Astrocyte (in vitro differentiated cells and primary cell): ENCODE measurements around the gene LRRC10B. TPM values are rescaled to one million over a fixed set of nuclear protein-coding genes. Genes with fewer than 3 reads are reported as not detected.
"Not testable (repeated sequence)": the region's sequence is repeated elsewhere in the genome, so short reads cannot be mapped to it uniquely, and the experiment has no call there.

ENCODE experiments used
- DNase-seq: peaks from one replicate; pipeline ENCODE4 v3.0.0-alpha.2; 2010; ENCODE audit warnings: low read depth
- FAIRE-seq: peaks from 2 replicates; lab custom pipeline; 2011; peaks lifted over from hg19 to GRCh38; lab: Jason Lieb, UNC
- H2AFZ ChIP-seq: 2 replicates; pipeline ENCODE4 v1.6.0; 2012; ENCODE audit warnings: low read depth, low read length, inconsistent platforms
- H3K27ac ChIP-seq: 2 replicates; pipeline ENCODE4 v1.5.1; 2011; ENCODE audit warnings: low read depth, low read length, inconsistent platforms
- H3K27me3 ChIP-seq: 2 replicates; pipeline ENCODE4 v1.6.0; 2011; ENCODE audit warnings: low read length, inconsistent platforms; ENCODE audit not compliant: insufficient read depth
- H3K36me3 ChIP-seq: 2 replicates; pipeline ENCODE4 v1.5.1; 2011; ENCODE audit warnings: low read length, inconsistent platforms; ENCODE audit not compliant: insufficient read depth
- H3K4me1 ChIP-seq: 2 replicates; pipeline ENCODE4 v1.5.1; 2011; ENCODE audit warnings: low read length, inconsistent platforms; ENCODE audit not compliant: insufficient read depth
- H3K4me2 ChIP-seq: 2 replicates; pipeline ENCODE4 v1.6.0; 2012; ENCODE audit warnings: low read length, inconsistent platforms
- H3K4me3 ChIP-seq: 2 replicates; pipeline ENCODE4 v1.5.1; 2011; ENCODE audit warnings: low read depth, mild to moderate bottlenecking, low read length, inconsistent platforms; ENCODE audit not compliant: insufficient read depth
- H3K79me2 ChIP-seq: 2 replicates; pipeline ENCODE4 v1.6.0; 2012; ENCODE audit warnings: mild to moderate bottlenecking, low read length, inconsistent platforms; ENCODE audit not compliant: insufficient read depth
- H3K9ac ChIP-seq: 2 replicates; pipeline ENCODE4 v1.6.0; 2012; ENCODE audit warnings: mild to moderate bottlenecking, low read length, inconsistent platforms
- H3K9me3 ChIP-seq: 2 replicates; pipeline ENCODE4 v1.5.1; 2012; ENCODE audit warnings: low read depth, mild to moderate bottlenecking, low read length, inconsistent platforms; ENCODE audit not compliant: insufficient read depth
- H4K20me1 ChIP-seq: 2 replicates; pipeline ENCODE4 v1.6.0; 2012; ENCODE audit warnings: low read length, inconsistent platforms; ENCODE audit not compliant: insufficient read depth
- H3K27ac Mint-ChIP-seq: one replicate; pipeline ENCODE4 v1.8.0; 2021; ENCODE audit warnings: mild to moderate bottlenecking, mixed read lengths; ENCODE audit not compliant: unreplicated experiment
- H3K27me3 Mint-ChIP-seq: one replicate; pipeline ENCODE4 v1.8.0; 2021; ENCODE audit warnings: low read depth, mixed read lengths; ENCODE audit not compliant: unreplicated experiment
- H3K36me3 Mint-ChIP-seq: one replicate; pipeline ENCODE4 v1.8.0; 2021; ENCODE audit warnings: low read depth, mixed read lengths; ENCODE audit not compliant: unreplicated experiment
- H3K4me1 Mint-ChIP-seq: one replicate; pipeline ENCODE4 v1.8.0; 2021; ENCODE audit warnings: low read depth, mixed read lengths; ENCODE audit not compliant: unreplicated experiment
- H3K4me3 Mint-ChIP-seq: one replicate; pipeline ENCODE4 v1.8.0; 2021; ENCODE audit warnings: mild to moderate bottlenecking, moderate library complexity, mixed read lengths; ENCODE audit not compliant: unreplicated experiment
- H3K9me3 Mint-ChIP-seq: one replicate; pipeline ENCODE4 v1.8.0; 2021; ENCODE audit warnings: mild to moderate bottlenecking, mixed read lengths; ENCODE audit not compliant: unreplicated experiment
- EZH2 ChIP-seq: IDR thresholded peaks from 2 replicates; pipeline ENCODE4 v1.6.1; 2012; ENCODE audit warnings: mild to moderate bottlenecking, low read length, inconsistent platforms; ENCODE audit not compliant: insufficient read depth
- total RNA-seq: library from RNA; stranded (reverse); gene quantifications from 2 replicates; pipeline ENCODE4 v1.2.1, GENCODE V29; 2021
- TF ChIP-seq, protein P1 (sequence below): IDR thresholded peaks from 2 replicates; pipeline ENCODE4 v1.5.1; 2011; ENCODE audit warnings: low read depth, mild to moderate bottlenecking, inconsistent platforms, low read length, moderate library complexity; ENCODE audit not compliant: insufficient read depth

Gene LRRC10B
- total RNA-seq, 1 donor from 2014 or later: 0.09 TPM

DNA sequence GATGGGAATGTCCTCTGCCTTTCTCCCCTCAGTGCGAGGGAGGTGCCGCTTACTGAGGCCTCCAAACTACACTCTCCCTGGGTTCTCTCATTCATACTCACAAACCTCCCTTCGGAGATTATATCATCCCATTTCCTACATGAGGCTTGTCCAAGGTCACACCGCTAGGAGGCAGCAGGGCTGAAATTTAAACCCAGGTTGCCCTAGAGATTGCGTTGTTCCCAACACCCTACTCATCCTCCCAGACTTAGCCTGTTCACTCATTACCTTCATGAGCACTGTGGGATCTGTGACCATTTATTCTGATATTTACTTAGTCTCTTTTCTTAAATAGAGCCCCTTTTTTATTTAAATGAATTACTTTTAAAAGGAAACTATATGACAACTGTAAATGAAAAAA lies 47.6 kb upstream of the LRRC10B start:
- Mint-ChIP-seq H3K36me3 (peaks cover 10% of the 10 kb centered on the region), H3K4me1 (peaks cover 3% of the 10 kb centered on the region), H3K27me3 (no peaks in the 10 kb centered on the region), H3K4me3 (no peak overlapping the region), H3K27ac (no peak overlapping the region), H3K9me3 (no peaks in the 10 kb centered on the region)
- Histone ChIP-seq H3K9me3 (no peaks in the 10 kb centered on the region), H3K36me3 (no peaks in the 10 kb centered on the region), H3K27me3 (no peaks in the 10 kb centered on the region), H3K27ac (no peak overlapping the region), H3K4me1 (no peaks in the 10 kb centered on the region), H3K4me3 (no peak overlapping the region), H2AFZ (no peak overlapping the region), H4K20me1 (peaks cover 21% of the 10 kb centered on the region), H3K9ac (no peak overlapping the region), H3K79me2 (no peaks in the 10 kb centered on the region), H3K4me2 (no peak overlapping the region)
- no peak for DNase-seq
- FAIRE-seq: no peak
- no peak for TF ChIP-seq EZH2
- TF ChIP-seq, protein P1, sequence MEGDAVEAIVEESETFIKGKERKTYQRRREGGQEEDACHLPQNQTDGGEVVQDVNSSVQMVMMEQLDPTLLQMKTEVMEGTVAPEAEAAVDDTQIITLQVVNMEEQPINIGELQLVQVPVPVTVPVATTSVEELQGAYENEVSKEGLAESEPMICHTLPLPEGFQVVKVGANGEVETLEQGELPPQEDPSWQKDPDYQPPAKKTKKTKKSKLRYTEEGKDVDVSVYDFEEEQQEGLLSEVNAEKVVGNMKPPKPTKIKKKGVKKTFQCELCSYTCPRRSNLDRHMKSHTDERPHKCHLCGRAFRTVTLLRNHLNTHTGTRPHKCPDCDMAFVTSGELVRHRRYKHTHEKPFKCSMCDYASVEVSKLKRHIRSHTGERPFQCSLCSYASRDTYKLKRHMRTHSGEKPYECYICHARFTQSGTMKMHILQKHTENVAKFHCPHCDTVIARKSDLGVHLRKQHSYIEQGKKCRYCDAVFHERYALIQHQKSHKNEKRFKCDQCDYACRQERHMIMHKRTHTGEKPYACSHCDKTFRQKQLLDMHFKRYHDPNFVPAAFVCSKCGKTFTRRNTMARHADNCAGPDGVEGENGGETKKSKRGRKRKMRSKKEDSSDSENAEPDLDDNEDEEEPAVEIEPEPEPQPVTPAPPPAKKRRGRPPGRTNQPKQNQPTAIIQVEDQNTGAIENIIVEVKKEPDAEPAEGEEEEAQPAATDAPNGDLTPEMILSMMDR: no peak

DNA sequence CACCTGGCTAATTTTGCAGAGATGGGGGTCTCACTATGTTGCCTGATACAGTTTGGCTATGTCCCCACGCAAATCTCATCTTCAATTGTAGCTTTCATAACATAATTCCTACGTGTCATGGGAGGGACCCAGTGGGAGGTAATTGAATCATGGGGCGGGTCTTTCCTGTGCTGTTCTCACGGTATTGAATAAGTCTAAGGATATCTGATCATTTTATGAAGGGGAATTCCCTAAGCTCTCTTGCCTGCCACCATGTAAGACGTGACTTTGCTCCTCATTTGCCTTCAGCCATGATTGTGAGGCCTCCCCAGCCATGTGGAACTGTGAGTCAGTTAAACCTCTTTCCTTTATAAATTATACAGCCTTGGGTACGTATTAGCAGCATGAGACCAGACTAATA lies 40.9 kb upstream of the LRRC10B start:
- H2AFZ ChIP-seq, H3K4me3 ChIP-seq, H3K9ac ChIP-seq, H3K27me3 ChIP-seq, H3K4me3 Mint-ChIP-seq, H3K27me3 Mint-ChIP-seq, H3K9me3 ChIP-seq, H3K79me2 ChIP-seq, FAIRE-seq, H3K36me3 ChIP-seq, H3K4me1 Mint-ChIP-seq, H3K9me3 Mint-ChIP-seq, H3K4me1 ChIP-seq, H3K4me2 ChIP-seq, DNase-seq, H3K27ac Mint-ChIP-seq, H4K20me1 ChIP-seq, H3K27ac ChIP-seq: not testable (repeated sequence)
- H3K36me3 Mint-ChIP-seq: peaks cover 15% of the 10 kb centered on the region

DNA sequence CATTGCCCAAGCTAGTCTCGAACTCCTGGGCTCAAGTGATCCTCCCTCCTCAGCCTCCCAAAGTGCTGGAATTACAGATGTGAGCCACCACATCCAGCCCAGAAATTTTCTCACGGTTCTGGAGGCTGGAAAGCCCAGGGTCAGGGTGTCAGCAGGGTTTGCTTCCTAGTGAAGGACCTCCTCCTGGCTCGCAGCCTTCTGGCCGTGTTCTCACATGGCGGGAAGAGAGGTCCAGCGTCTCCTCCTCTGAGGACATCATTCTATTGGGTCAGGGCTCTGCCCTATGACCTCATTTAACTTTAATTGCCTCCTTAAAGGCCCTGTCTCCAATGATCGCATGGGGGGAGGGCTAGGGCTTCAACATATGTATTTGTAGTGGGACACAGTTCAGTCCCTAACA lies 40.5 kb upstream of the LRRC10B start:
- H4K20me1 ChIP-seq: no peaks in the 10 kb centered on the region
- no peaks in the 10 kb centered on the region for H3K79me2 ChIP-seq
- H3K27me3 ChIP-seq: no peaks in the 10 kb centered on the region
- no peak overlapping the region for H3K27ac ChIP-seq
- H3K4me1 ChIP-seq: no peaks in the 10 kb centered on the region
- Mint-ChIP-seq H3K27ac (no peak overlapping the region), H3K9me3 (no peaks in the 10 kb centered on the region), H3K36me3 (peaks cover 15% of the 10 kb centered on the region), H3K4me3 (no peak overlapping the region), H3K4me1 (peaks cover 3% of the 10 kb centered on the region), H3K27me3 (no peaks in the 10 kb centered on the region)
- DNase-seq (no peak), FAIRE-seq (no peak)
- no peaks in the 10 kb centered on the region for H3K36me3 ChIP-seq
- H3K9me3 ChIP-seq: no peaks in the 10 kb centered on the region
- H3K4me3 ChIP-seq: no peak overlapping the region
- TF ChIP-seq, protein P1: no peak
- TF ChIP-seq EZH2: no peak
- no peak overlapping the region for H2AFZ ChIP-seq
- H3K4me2 ChIP-seq: no peak overlapping the region
- H3K9ac ChIP-seq: no peak overlapping the region
